Astrocyte (in vitro differentiated cells and primary cell): ENCODE measurements around the gene FAM124A. TPM values are rescaled to one million over a fixed set of nuclear protein-coding genes. Genes with fewer than 3 reads are reported as not detected.

Source experiments
- DNase-seq: peaks from one replicate; pipeline ENCODE4 v3.0.0-alpha.2; 2010; ENCODE audit warnings: low read depth
- FAIRE-seq: peaks from 2 replicates; lab custom pipeline; 2011; peaks lifted over from hg19 to GRCh38; lab: Jason Lieb, UNC
- H2AFZ ChIP-seq: 2 replicates; pipeline ENCODE4 v1.6.0; 2012; ENCODE audit warnings: low read depth, low read length, inconsistent platforms
- H3K27ac ChIP-seq: 2 replicates; pipeline ENCODE4 v1.5.1; 2011; ENCODE audit warnings: low read depth, low read length, inconsistent platforms
- H3K27me3 ChIP-seq: 2 replicates; pipeline ENCODE4 v1.6.0; 2011; ENCODE audit warnings: low read length, inconsistent platforms; ENCODE audit not compliant: insufficient read depth
- H3K36me3 ChIP-seq: 2 replicates; pipeline ENCODE4 v1.5.1; 2011; ENCODE audit warnings: low read length, inconsistent platforms; ENCODE audit not compliant: insufficient read depth
- H3K4me1 ChIP-seq: 2 replicates; pipeline ENCODE4 v1.5.1; 2011; ENCODE audit warnings: low read length, inconsistent platforms; ENCODE audit not compliant: insufficient read depth
- H3K4me2 ChIP-seq: 2 replicates; pipeline ENCODE4 v1.6.0; 2012; ENCODE audit warnings: low read length, inconsistent platforms
- H3K4me3 ChIP-seq: 2 replicates; pipeline ENCODE4 v1.5.1; 2011; ENCODE audit warnings: low read depth, mild to moderate bottlenecking, low read length, inconsistent platforms; ENCODE audit not compliant: insufficient read depth
- H3K79me2 ChIP-seq: 2 replicates; pipeline ENCODE4 v1.6.0; 2012; ENCODE audit warnings: mild to moderate bottlenecking, low read length, inconsistent platforms; ENCODE audit not compliant: insufficient read depth
- H3K9ac ChIP-seq: 2 replicates; pipeline ENCODE4 v1.6.0; 2012; ENCODE audit warnings: mild to moderate bottlenecking, low read length, inconsistent platforms
- H3K9me3 ChIP-seq: 2 replicates; pipeline ENCODE4 v1.5.1; 2012; ENCODE audit warnings: low read depth, mild to moderate bottlenecking, low read length, inconsistent platforms; ENCODE audit not compliant: insufficient read depth
- H4K20me1 ChIP-seq: 2 replicates; pipeline ENCODE4 v1.6.0; 2012; ENCODE audit warnings: low read length, inconsistent platforms; ENCODE audit not compliant: insufficient read depth
- H3K27ac Mint-ChIP-seq: one replicate; pipeline ENCODE4 v1.8.0; 2021; ENCODE audit warnings: mild to moderate bottlenecking, mixed read lengths; ENCODE audit not compliant: unreplicated experiment
- H3K27me3 Mint-ChIP-seq: one replicate; pipeline ENCODE4 v1.8.0; 2021; ENCODE audit warnings: low read depth, mixed read lengths; ENCODE audit not compliant: unreplicated experiment
- H3K36me3 Mint-ChIP-seq: one replicate; pipeline ENCODE4 v1.8.0; 2021; ENCODE audit warnings: low read depth, mixed read lengths; ENCODE audit not compliant: unreplicated experiment
- H3K4me1 Mint-ChIP-seq: one replicate; pipeline ENCODE4 v1.8.0; 2021; ENCODE audit warnings: low read depth, mixed read lengths; ENCODE audit not compliant: unreplicated experiment
- H3K4me3 Mint-ChIP-seq: one replicate; pipeline ENCODE4 v1.8.0; 2021; ENCODE audit warnings: mild to moderate bottlenecking, moderate library complexity, mixed read lengths; ENCODE audit not compliant: unreplicated experiment
- H3K9me3 Mint-ChIP-seq: one replicate; pipeline ENCODE4 v1.8.0; 2021; ENCODE audit warnings: mild to moderate bottlenecking, mixed read lengths; ENCODE audit not compliant: unreplicated experiment
- CTCF ChIP-seq: IDR thresholded peaks from 2 replicates; pipeline ENCODE4 v1.5.1; 2011; ENCODE audit warnings: low read depth, mild to moderate bottlenecking, inconsistent platforms, low read length, moderate library complexity; ENCODE audit not compliant: insufficient read depth
- EZH2 ChIP-seq: IDR thresholded peaks from 2 replicates; pipeline ENCODE4 v1.6.1; 2012; ENCODE audit warnings: mild to moderate bottlenecking, low read length, inconsistent platforms; ENCODE audit not compliant: insufficient read depth
- total RNA-seq: library from RNA; stranded (reverse); gene quantifications from 2 replicates; pipeline ENCODE4 v1.2.1, GENCODE V29; 2021

FAM124A gene
- total RNA-seq, 1 donor from 2014 or later, result 1.1 TPM

- Histone ChIP-seq H3K4me3 (no peak overlapping the region), H2AFZ (no peak overlapping the region), H3K27ac (no peak overlapping the region), H3K36me3 (no peaks in the 10 kb centered on the region), H3K9ac (no peak overlapping the region), H3K4me2 (no peak overlapping the region), H3K27me3 (peaks cover 5% of the 10 kb centered on the region), H4K20me1 (no peaks in the 10 kb centered on the region), H3K4me1 (no peaks in the 10 kb centered on the region), H3K79me2 (no peaks in the 10 kb centered on the region), H3K9me3 (no peaks in the 10 kb centered on the region)
- TF ChIP-seq CTCF (no peak), EZH2 (no peak)
- Mint-ChIP-seq H3K27me3 (peaks cover 3% of the 10 kb centered on the region), H3K36me3 (peaks cover 2% of the 10 kb centered on the region), H3K4me3 (no peak overlapping the region), H3K9me3 (peaks cover 3% of the 10 kb centered on the region), H3K4me1 (no peaks in the 10 kb centered on the region), H3K27ac (no peak overlapping the region)
- FAIRE-seq, result no peak
- no peak for DNase-seq
These were observed 80.9 kb downstream of the FAM124A start for GRCh38 chr13:51303063-51303552.

DNA sequence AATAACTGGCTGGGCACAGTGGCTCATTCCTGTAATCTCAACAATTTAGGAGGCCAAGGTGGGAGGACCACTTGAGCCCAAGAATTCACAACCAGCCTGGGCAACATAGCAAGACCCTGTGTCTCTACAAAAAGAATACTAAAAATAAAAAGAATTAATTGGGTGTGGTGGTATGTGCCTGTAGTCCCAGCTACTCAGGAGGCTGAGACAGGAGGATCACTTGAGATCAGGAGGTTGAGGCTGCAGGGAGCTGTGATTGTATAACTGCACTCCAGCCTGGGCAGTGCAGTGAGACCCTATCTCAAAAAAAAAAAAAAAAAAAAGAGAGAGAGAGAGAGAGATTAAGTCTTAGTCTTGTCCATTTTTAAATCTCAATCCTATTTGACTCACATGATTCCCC lies 81.7 kb downstream of the FAM124A start:
- Histone ChIP-seq H2AFZ (no peak overlapping the region), H3K4me1 (no peaks in the 10 kb centered on the region), H3K79me2 (no peaks in the 10 kb centered on the region), H3K27me3 (peaks cover 2% of the 10 kb centered on the region), H4K20me1 (no peaks in the 10 kb centered on the region), H3K4me2 (no peak overlapping the region), H3K27ac (no peak overlapping the region), H3K9me3 (no peaks in the 10 kb centered on the region), H3K9ac (no peak overlapping the region), H3K36me3 (no peaks in the 10 kb centered on the region), H3K4me3 (no peak overlapping the region)
- H3K27ac Mint-ChIP-seq, result no peak overlapping the region
- H3K9me3 Mint-ChIP-seq, result peaks cover 3% of the 10 kb centered on the region
- peaks cover 2% of the 10 kb centered on the region for H3K36me3 Mint-ChIP-seq
- H3K4me3 Mint-ChIP-seq, result no peak overlapping the region
- FAIRE-seq (no peak), DNase-seq (no peak)
- TF ChIP-seq CTCF (no peak), EZH2 (no peak)
- no peaks in the 10 kb centered on the region for H3K4me1 Mint-ChIP-seq
- H3K27me3 Mint-ChIP-seq, result peaks cover 3% of the 10 kb centered on the region

DNA sequence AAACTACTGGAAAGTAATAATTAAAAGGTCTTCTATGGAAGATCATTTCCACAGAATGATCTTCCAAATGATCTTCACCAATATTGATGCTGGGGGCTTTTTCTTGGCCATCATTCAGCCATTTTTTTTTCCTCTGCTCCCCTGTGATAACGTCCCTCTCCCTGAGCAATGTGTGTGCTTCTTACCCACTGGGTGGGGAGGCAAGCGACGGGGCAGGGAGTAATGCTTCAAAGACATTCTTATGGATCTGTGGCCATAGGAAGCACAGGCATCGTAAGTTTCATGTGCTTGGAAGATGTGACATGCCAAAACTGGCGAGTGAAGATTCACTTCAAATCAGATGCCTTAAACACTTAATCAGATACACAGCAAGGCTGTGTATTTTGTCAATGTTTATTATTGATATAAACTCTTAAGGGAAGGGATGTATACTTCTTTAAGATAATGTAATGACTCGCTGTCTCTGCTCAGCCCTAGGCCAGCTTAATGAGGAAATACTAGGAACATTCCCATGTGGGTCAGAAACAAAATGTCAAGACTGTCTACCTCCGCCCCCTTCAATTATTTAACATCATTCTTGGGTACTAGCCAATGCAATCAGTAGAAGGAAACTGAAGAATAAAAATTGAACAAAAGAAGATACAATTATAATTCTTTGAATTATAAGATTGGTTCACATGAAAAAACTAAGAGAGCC lies 83.2 kb downstream of the FAM124A start:
- Mint-ChIP-seq H3K36me3 (peaks cover 2% of the 10 kb centered on the region), H3K9me3 (peaks cover 3% of the 10 kb centered on the region), H3K27me3 (peaks cover 3% of the 10 kb centered on the region), H3K4me1 (no peaks in the 10 kb centered on the region), H3K27ac (no peak overlapping the region), H3K4me3 (no peak overlapping the region)
- Histone ChIP-seq H3K36me3 (no peaks in the 10 kb centered on the region), H3K79me2 (no peaks in the 10 kb centered on the region), H3K4me1 (no peaks in the 10 kb centered on the region), H4K20me1 (no peaks in the 10 kb centered on the region), H3K27ac (no peak overlapping the region), H3K27me3 (no peaks in the 10 kb centered on the region), H3K4me2 (no peak overlapping the region), H3K9me3 (no peaks in the 10 kb centered on the region), H2AFZ (no peak overlapping the region), H3K4me3 (no peak overlapping the region), H3K9ac (no peak overlapping the region)
- FAIRE-seq (no peak), DNase-seq (no peak)
- TF ChIP-seq EZH2, result no peak
